NCI-H2029 treated with DMSO at 0.1 percent for 48 hours (cell line): ENCODE data around the gene PTPRU.

Experiments
- DNase-seq: peaks from one replicate; lab custom pipeline; 2025; lab: John Stamatoyannopoulos, UW

Gene PTPRU

GRCh38 chr1:29235955-29236711 is at the start of gene PTPRU:
TSS of gene PTPRU (plus strand) at chr1:29236522. CDS start at chr1:29236645, 123 bp downstream.
- no peak for DNase-seq

GRCh38 chr1:29186707-29187106 is 49.6 kb upstream of the PTPRU start:
- DNase-seq = no peak

GRCh38 chr1:29190718-29191117 is 45.6 kb upstream of the PTPRU start:
- no peak for DNase-seq

- DNase-seq = no peak
Observed at GRCh38 chr1:29193879-29194455, 42.4 kb upstream of the PTPRU start.

- DNase-seq = peak; percentile 16
Observed at GRCh38 chr1:29195881-29196291, 40.4 kb upstream of the PTPRU start.

GRCh38 chr1:29196863-29197589 is 39.3 kb upstream of the PTPRU start:
- no peak for DNase-seq

GRCh38 chr1:29197590-29197924 is 38.8 kb upstream of the PTPRU start:
- DNase-seq = peak; percentile 40

- no peak for DNase-seq
Observed at GRCh38 chr1:29197993-29198392, 38.3 kb upstream of the PTPRU start.

GRCh38 chr1:29200906-29201594 is 35.3 kb upstream of the PTPRU start:
- DNase-seq = no peak

GRCh38 chr1:29201595-29202051 is 34.7 kb upstream of the PTPRU start:
- DNase-seq = no peak

GRCh38 chr1:29202053-29202452 is 34.3 kb upstream of the PTPRU start:
- no peak for DNase-seq

- DNase-seq = peak; percentile 52
Observed at GRCh38 chr1:29202584-29203340, 33.6 kb upstream of the PTPRU start.

GRCh38 chr1:29208442-29208841 is 27.9 kb upstream of the PTPRU start:
- no peak for DNase-seq

GRCh38 chr1:29209173-29209572 is 27.1 kb upstream of the PTPRU start:
- DNase-seq = no peak

- no peak for DNase-seq
Observed at GRCh38 chr1:29210278-29211085, 25.8 kb upstream of the PTPRU start.

GRCh38 chr1:29211086-29212030 is 25.0 kb upstream of the PTPRU start:
- no peak for DNase-seq

GRCh38 chr1:29213055-29213454 is 23.3 kb upstream of the PTPRU start:
- peak; percentile 66 for DNase-seq

GRCh38 chr1:29217633-29218032 is 18.7 kb upstream of the PTPRU start:
- DNase-seq = no peak

GRCh38 chr1:29218223-29218622 is 18.1 kb upstream of the PTPRU start:
- DNase-seq = no peak

- DNase-seq = no peak
Observed at GRCh38 chr1:29221296-29221695, 15.0 kb upstream of the PTPRU start.
